Ramos (cell line): Measurements from ENCODE around the gene TMTC2.

Experiments
- in situ Hi-C: fragments of 300-500 bp; cut with MboI; formaldehyde crosslinking; loops from one replicate; pipeline ENCODE4 v1.14.3; 2022; ENCODE audit warnings: low sequenced_read_pairs; ENCODE audit not compliant: unreplicated experiment

The TMTC2 gene

GRCh38 chr12:83042441-83043200, 355.9 kb downstream of the TMTC2 start:
- in situ Hi-C loops, result no loop called here

GRCh38 chr12:83044736-83045135, 358.0 kb downstream of the TMTC2 start:
- in situ Hi-C loops, result no loop called here

- in situ Hi-C loops, result no loop called here
These were observed 359.3 kb downstream of the TMTC2 start for GRCh38 chr12:83046019-83046418.

- in situ Hi-C loops, result no loop called here
These were observed 362.6 kb downstream of the TMTC2 start for GRCh38 chr12:83049306-83049705.

GRCh38 chr12:83052890-83053541, 366.3 kb downstream of the TMTC2 start:
- in situ Hi-C loops, result no loop called here

GRCh38 chr12:83057436-83057835, 370.7 kb downstream of the TMTC2 start:
- in situ Hi-C loops, result no loop called here

- in situ Hi-C loops, result no loop called here
These were observed 372.4 kb downstream of the TMTC2 start for GRCh38 chr12:83059107-83059506.

GRCh38 chr12:83065562-83065961, 378.9 kb downstream of the TMTC2 start:
- in situ Hi-C loops, result no loop called here

GRCh38 chr12:83067981-83068380, 381.3 kb downstream of the TMTC2 start:
- in situ Hi-C loops, result no loop called here

GRCh38 chr12:83074358-83074894, 387.7 kb downstream of the TMTC2 start:
- in situ Hi-C loops, result no loop called here

- in situ Hi-C loops, result no loop called here
These were observed 388.8 kb downstream of the TMTC2 start for GRCh38 chr12:83075471-83075870.

GRCh38 chr12:83077041-83077440, 390.3 kb downstream of the TMTC2 start:
- in situ Hi-C loops, result no loop called here

- in situ Hi-C loops, result no loop called here
These were observed 396.1 kb downstream of the TMTC2 start for GRCh38 chr12:83082690-83083276.

- in situ Hi-C loops, result no loop called here
These were observed 396.9 kb downstream of the TMTC2 start for GRCh38 chr12:83083616-83084015.

GRCh38 chr12:83084516-83085234, 398.0 kb downstream of the TMTC2 start:
- in situ Hi-C loops, result no loop called here

GRCh38 chr12:83086023-83086422, 399.3 kb downstream of the TMTC2 start:
- in situ Hi-C loops, result no loop called here

- in situ Hi-C loops, result no loop called here
These were observed 402.9 kb downstream of the TMTC2 start for GRCh38 chr12:83089575-83089974.

- in situ Hi-C loops, result no loop called here
These were observed 405.4 kb downstream of the TMTC2 start for GRCh38 chr12:83092129-83092528.

GRCh38 chr12:83092606-83093005, 405.9 kb downstream of the TMTC2 start:
- in situ Hi-C loops, result no loop called here

GRCh38 chr12:83093426-83093825, 406.7 kb downstream of the TMTC2 start:
- in situ Hi-C loops, result no loop called here
